ENCODE data around the gene PLXNC1.

The PLXNC1 gene

DNA sequence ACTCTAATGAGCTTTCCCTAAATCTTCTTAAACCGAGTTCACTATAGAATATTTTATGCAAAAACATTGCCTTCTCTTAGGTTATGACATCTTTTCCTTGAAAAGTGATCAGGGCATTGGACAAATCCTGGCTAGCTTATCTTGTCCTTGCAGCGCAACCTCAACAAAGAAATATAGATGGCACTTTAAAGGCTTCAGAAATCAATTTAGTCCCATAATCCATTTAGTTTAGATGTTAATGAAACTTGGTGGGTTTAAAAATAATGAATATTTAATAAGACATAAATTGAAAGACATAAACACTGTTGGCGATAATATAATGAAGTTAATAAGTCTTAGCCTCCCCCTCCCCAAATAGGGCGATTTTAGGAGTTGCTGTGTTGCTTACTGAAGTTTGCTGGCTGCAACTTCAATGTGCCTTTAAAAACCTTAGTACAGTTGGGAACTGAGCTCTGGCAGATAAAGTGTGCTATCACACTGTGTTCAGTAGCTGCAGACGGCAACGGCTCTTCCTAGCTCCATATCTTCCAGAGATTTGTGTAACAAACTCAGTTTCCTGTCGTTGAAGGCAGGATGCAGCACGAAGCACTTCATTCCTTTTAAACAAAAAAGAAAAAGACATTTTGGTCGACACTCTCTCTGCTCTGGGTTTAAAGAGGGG is 19.5 kb downstream of the PLXNC1 start:
- Histone ChIP-seq H3K4me3 (replicated peaks; ENCODE audit: low read depth, low read length) (no peak overlapping the region), H3K27me3 (replicated peaks; ENCODE audit: control insufficient read depth, insufficient read depth, low read length) (no peaks in the 10 kb centered on the region), H3K36me3 (ENCODE audit: control insufficient read depth, insufficient read depth, low read length) (peaks cover 11% of the 10 kb centered on the region)
- TF ChIP-seq, protein P1, sequence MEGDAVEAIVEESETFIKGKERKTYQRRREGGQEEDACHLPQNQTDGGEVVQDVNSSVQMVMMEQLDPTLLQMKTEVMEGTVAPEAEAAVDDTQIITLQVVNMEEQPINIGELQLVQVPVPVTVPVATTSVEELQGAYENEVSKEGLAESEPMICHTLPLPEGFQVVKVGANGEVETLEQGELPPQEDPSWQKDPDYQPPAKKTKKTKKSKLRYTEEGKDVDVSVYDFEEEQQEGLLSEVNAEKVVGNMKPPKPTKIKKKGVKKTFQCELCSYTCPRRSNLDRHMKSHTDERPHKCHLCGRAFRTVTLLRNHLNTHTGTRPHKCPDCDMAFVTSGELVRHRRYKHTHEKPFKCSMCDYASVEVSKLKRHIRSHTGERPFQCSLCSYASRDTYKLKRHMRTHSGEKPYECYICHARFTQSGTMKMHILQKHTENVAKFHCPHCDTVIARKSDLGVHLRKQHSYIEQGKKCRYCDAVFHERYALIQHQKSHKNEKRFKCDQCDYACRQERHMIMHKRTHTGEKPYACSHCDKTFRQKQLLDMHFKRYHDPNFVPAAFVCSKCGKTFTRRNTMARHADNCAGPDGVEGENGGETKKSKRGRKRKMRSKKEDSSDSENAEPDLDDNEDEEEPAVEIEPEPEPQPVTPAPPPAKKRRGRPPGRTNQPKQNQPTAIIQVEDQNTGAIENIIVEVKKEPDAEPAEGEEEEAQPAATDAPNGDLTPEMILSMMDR (IDR thresholded peaks at IDR 0.05; ENCODE audit: insufficient read depth, low read length, poor library complexity, severe bottlenecking): no peak
- no peak for DNase-seq (ENCODE audit: extremely low read depth, insufficient read length)

DNA sequence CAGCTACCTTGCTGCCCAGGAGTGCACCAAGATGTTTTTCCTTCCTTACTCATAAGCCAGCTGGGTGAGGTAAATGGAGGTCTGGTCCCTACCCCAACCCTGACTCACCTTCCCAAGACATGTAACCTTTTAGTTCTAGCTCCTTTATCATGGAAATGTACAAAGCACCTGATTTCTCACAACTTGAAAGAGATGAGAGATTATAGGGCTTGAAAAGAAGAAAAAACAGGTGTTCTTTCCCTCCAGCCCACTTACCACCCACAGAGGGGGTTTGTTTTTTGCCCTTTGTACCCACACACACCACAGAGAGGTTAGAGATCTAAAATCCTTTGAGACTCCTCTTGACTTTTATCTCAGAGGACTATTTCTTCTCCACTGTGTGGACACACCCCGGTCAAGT is 21.1 kb downstream of the PLXNC1 start:
- no peaks in the 10 kb centered on the region for H3K27me3 ChIP-seq (replicated peaks; ENCODE audit: control insufficient read depth, insufficient read depth, low read length)
- no peak for DNase-seq (ENCODE audit: extremely low read depth, insufficient read length)
- H3K36me3 ChIP-seq (ENCODE audit: control insufficient read depth, insufficient read depth, low read length): peaks cover 11% of the 10 kb centered on the region
- no peak overlapping the region for H3K4me3 ChIP-seq (replicated peaks; ENCODE audit: low read depth, low read length)
- TF ChIP-seq, protein P1 (IDR thresholded peaks at IDR 0.05; ENCODE audit: insufficient read depth, low read length, poor library complexity, severe bottlenecking): no peak

DNA sequence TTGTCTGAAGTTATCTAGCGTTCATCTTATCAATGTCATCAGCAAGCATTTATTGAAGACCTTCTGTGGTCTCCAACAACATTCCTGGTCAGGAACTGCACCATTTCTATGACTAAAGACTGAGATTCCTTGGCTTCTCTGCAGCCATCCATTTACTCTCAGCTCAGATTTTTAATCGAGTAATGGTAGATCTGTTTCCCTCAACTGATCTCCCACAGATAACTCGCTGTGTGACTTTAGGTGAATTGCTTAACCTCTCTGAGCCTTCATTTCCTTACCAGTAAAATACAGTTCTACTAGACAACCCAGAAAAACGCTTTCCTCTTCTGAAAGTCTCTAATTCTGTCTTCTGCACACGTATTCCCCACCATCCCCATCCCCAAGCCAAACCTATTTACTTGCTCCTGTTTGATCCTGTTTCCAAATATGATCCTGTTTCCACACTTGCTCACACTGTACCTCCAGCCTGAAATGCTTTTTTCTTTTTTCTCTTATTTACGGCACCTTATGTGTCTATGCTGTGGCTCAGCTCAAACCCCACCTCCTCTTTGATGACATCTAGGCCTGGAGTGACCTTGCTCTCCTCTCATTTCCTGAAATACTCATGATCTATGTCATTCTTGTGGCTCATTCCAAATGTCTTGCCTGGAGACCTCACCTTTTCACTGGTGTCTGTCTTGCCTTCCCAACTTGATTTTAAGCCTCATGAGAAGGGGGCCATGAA is 21.8 kb downstream of the PLXNC1 start:
- peaks cover 10% of the 10 kb centered on the region for H3K36me3 ChIP-seq (ENCODE audit: control insufficient read depth, insufficient read depth, low read length)
- H3K27me3 ChIP-seq (replicated peaks; ENCODE audit: control insufficient read depth, insufficient read depth, low read length): no peaks in the 10 kb centered on the region
- TF ChIP-seq, protein P1 (IDR thresholded peaks at IDR 0.05; ENCODE audit: insufficient read depth, low read length, poor library complexity, severe bottlenecking): no peak
- H3K4me3 ChIP-seq (replicated peaks; ENCODE audit: low read depth, low read length): no peak overlapping the region
- no peak for DNase-seq (ENCODE audit: extremely low read depth, insufficient read length)

DNA sequence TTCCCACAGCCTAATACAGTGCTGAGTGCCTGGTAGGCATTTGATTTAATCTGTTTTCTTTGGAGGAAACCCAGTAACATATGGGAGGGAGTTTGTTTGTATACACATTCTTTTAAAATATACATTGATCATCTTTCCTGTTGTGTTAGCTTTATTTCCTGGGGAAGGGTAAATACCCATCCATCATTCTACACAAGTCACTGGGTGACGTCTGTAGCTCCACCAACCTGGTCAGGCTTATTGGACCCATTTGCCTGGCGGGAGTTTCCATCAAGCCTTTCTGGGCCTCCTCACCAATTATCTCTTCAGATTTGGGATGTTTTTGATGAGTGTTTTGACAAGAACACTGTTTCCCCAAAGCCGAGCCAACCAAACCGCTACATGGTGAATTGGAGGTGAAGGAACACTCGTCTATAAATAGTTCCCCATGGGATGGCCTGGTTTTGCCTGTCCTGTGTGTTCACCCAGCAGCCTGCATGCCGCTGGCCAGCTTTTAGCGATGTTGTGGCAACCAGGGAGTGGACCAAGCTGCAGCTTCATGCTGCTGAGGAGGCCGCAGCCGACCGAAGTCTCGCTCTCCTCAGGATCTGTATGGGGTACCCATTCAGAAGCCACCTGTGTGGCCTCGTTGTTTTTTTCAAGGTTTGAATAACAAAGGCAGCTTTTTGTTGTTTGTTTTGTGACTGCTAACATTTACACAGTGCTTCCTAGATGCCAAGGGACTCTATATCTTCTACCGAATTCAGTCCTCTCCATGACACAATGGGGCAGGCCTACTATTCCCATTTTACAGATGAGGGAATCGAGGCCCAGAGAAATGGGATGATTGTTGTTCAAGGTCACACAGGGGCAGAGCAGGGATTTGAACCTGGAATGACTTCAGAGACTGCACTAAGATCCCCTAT is 22.6 kb downstream of the PLXNC1 start:
- H3K27me3 ChIP-seq (replicated peaks; ENCODE audit: control insufficient read depth, insufficient read depth, low read length): no peaks in the 10 kb centered on the region

DNA sequence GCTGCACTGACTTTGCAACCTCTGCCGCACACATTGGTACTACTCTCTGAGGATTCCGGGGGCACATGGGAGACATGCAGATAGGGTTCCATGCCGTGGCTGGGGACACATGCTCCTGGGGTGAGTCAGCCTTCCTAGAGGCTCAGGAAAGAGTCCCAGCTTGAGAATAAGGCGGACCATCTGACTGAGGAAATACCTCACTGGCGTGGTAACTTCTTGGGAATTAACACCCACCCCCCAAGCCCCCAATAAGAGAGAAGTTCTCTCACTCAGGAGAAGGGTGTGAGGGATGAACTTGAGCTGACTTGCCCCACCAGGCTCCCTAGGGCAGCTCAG is 23.2 kb downstream of the PLXNC1 start:
- no peak overlapping the region for H3K4me3 ChIP-seq (replicated peaks; ENCODE audit: low read depth, low read length)
- no peaks in the 10 kb centered on the region for H3K27me3 ChIP-seq (replicated peaks; ENCODE audit: control insufficient read depth, insufficient read depth, low read length)
- H3K36me3 ChIP-seq (ENCODE audit: control insufficient read depth, insufficient read depth, low read length): peaks cover 8% of the 10 kb centered on the region
- DNase-seq (ENCODE audit: extremely low read depth, insufficient read length): no peak
- TF ChIP-seq, protein P1 (IDR thresholded peaks at IDR 0.05; ENCODE audit: insufficient read depth, low read length, poor library complexity, severe bottlenecking): no peak

More for the DNA sequence above, 22.6 kb downstream of the PLXNC1 start:
- DNase-seq (ENCODE audit: extremely low read depth, insufficient read length): no peak
- TF ChIP-seq, protein P1 (IDR thresholded peaks at IDR 0.05; ENCODE audit: insufficient read depth, low read length, poor library complexity, severe bottlenecking): no peak
- H3K4me3 ChIP-seq (replicated peaks; ENCODE audit: low read depth, low read length): no peak overlapping the region
- peaks cover 8% of the 10 kb centered on the region for H3K36me3 ChIP-seq (ENCODE audit: control insufficient read depth, insufficient read depth, low read length)

Data from GM06990 (cell line).